NOMO-1 treated with DMSO at 0.1 percent for 48 hours (cell line): ENCODE results near the gene PDCD11.
"Not testable (repeated sequence)": the region's sequence is repeated elsewhere in the genome, so short reads cannot be mapped to it uniquely, and the experiment has no call there.

Experiments used
- DNase-seq: peaks from one replicate; lab custom pipeline; 2025; ENCODE audit not compliant: unreplicated experiment; lab: John Stamatoyannopoulos, UW

The PDCD11 gene

DNA sequence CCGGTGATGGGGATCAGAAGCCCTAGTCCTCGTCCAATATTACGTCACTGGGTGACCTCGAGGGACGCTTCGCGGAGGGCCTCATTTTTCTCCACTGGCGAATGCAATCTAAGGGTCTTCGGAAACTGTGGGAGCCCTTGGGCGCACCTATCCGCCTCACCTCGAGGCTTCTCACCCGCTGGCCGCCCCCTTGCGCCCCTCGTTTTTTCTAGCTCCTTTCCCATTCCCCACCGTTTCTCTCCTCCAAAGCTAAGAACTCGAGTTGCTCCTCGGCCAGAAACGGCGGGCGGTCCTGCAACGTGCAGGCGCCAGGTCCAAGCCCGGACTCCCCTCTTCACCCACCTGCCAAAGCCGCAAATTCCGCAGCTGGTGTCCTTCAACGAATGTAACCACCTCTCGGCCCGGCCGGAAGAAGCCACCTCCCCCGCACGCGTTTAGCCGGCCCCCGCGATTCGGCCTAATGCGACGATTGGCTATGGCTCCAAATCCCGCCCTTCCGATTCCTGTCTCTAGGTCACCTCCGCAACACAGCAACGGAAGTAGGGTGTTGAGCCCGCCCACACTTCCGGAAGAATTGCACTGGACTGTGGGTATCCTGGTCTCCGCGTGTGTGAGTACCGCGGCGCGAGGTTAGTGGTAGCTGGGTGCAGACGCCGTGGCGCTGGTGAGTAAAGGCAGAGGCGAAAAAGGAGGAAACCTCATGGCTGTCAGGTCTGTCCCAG, at the start of gene PDCD11, which contains the start of gene ATP5MK:
Gene PDCD11 (plus strand): TSS at position 560 of the 722 bp plus-strand sequence. CDS start 1,801 bp downstream, outside the sequence.
Gene ATP5MK (minus strand): TSS at position 409 of the 722 bp plus-strand sequence. CDS start 4,018 bp downstream, outside the sequence.
- peak; percentile 99 for DNase-seq

- DNase-seq: no peak
These were observed 46.3 kb upstream of the PDCD11 start for GRCh38 chr10:103350175-103350516.

- DNase-seq: peak; percentile 60
These were observed 45.7 kb upstream of the PDCD11 start, which contains the start of gene PCGF6 for GRCh38 chr10:103350517-103351260. Gene PCGF6, minus strand, starts transcription at chr10:103351140. Its CDS starts 74 bp downstream, at chr10:103351066.

GRCh38 chr10:103353281-103353680, 43.1 kb upstream of the PDCD11 start:
- no peak for DNase-seq

DNA sequence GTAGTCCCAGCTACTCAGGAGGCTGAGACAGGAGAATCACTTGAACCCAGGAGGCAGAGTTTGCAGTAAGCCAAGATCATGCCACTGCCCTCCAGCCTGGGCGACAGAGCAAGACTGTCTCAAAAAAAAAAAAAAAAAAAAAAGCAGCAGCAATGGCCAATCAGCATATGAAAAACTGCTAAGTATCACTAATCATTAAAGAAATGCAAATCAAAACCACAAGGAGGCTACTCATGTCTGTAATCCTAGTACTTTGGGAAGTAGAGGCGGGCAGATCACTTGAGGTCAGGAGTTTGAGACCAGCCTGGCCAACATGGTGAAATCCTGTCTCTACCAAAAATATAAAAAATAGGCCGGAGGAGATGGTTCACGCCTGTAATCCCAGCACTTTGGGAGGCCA, 41.9 kb upstream of the PDCD11 start:
- DNase-seq: not testable (repeated sequence)

- DNase-seq: no peak
These were observed 40.4 kb upstream of the PDCD11 start for GRCh38 chr10:103355906-103356599.

- DNase-seq: not testable (repeated sequence)
These were observed 36.9 kb upstream of the PDCD11 start for GRCh38 chr10:103359493-103359892.

DNA sequence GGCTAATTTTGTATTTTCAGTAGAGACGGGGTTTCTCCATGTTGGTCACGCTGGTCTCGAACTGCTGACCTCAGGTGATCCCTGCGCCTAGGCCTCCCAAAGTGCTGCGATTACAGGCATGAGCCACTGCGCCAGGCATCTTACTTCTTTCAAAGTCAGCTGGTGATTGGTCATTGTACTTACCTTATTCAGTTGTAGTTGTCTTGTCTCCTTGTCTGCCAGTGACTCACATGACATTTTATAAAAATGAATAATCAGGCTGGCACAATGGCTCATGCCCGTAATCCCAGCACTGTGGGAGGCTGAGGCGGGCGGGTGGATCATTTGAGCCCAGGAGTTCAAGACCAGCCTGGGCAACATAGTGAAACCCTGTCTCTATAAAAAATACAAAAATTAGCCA, 35.6 kb upstream of the PDCD11 start:
- DNase-seq: not testable (repeated sequence)

GRCh38 chr10:103367379-103367781, 29.0 kb upstream of the PDCD11 start:
- no peak for DNase-seq

DNA sequence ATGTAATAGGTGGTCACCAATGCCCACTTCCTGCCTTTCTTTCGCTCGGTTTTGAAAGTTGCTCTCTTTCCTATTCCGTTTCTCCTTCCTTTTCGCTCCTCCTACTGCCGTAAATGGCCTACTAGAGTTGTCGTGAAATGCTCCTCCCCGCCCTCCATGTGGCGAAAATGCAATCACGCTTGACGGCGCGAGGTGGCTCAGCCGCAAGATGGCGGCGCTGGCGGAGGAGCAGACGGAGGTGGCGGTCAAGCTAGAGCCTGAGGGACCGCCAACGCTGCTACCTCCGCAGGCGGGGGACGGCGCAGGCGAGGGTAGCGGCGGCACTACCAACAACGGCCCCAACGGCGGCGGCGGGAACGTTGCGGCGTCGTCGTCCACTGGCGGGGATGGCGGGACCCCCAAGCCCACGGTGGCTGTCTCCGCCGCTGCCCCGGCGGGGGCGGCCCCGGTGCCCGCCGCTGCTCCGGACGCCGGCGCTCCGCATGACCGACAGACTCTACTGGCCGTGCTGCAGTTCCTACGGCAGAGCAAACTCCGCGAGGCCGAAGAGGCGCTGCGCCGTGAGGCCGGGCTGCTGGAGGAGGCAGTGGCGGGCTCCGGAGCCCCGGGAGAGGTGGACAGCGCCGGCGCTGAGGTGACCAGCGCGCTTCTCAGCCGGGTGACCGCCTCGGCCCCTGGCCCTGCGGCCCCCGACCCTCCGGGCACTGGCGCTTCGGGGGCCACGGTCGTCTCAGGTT, 28.5 kb upstream of the PDCD11 start, which contains the start of gene TAF5:
Gene TAF5 (plus strand): TSS at position 195 of the 737 bp plus-strand sequence. CDS start 14 bp downstream, at position 209.
- peak; percentile 97 for DNase-seq

- DNase-seq: no peak
These were observed 22.9 kb upstream of the PDCD11 start for GRCh38 chr10:103373544-103373943.

DNA sequence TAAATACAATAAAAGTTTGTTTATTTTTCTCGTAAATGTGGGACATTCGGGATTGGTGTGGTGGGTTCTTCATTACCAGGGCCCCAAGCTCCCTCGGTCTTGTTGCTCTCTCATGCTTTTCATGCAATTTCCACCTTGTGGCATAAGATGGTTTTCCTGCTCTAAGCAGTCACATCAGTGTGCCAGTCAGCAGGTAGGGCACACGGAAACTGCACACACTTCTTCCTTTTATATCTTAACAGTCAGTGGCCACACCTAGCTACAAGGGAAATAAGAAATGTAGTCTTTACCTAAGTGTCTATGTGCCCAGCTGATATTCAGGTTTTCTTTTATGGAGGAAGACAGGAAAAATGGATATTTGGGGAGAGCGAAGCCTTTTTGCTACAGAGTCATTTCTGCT, 22.2 kb upstream of the PDCD11 start:
- DNase-seq: no peak

DNA sequence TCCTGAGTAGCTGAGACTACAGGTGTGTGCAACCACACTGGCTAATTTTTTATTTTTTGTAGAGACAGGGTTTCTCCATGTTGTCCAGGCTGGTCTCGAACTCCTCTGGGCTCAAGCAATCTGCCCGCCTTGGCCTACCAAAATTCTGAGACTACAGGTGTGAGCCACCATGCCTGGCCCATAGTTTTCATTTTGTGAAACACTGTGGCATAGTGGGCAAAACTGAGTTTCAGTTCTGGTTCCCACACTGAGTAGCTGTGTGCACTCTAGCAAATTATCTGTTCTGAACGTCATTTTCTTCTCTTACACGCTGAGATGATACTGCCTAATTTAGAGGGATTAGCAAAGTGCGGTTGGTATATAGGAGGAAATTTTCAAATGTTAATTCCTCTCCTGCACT, 13.7 kb upstream of the PDCD11 start:
- no peak for DNase-seq

GRCh38 chr10:103394180-103394579, 2.2 kb upstream of the PDCD11 start:
- no peak for DNase-seq

- no peak for DNase-seq
These were observed 716 bp upstream of the PDCD11 start for GRCh38 chr10:103395754-103396066.

DNA sequence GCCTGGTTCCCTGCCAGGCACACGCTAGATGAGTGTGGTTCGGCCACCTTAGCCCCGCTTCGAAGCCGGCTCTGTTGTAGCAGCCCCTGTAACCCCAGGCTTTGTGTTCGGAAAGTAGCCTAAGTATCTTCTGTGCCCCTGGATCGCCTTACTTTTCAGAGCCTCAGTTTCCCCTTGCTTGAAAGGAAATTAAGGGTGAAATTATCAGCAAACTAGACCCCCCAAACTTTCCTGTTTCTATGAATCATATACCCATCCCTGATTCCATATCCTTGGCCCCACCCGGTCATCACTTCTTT, 312 bp downstream of the PDCD11 start:
- DNase-seq: no peak

DNA sequence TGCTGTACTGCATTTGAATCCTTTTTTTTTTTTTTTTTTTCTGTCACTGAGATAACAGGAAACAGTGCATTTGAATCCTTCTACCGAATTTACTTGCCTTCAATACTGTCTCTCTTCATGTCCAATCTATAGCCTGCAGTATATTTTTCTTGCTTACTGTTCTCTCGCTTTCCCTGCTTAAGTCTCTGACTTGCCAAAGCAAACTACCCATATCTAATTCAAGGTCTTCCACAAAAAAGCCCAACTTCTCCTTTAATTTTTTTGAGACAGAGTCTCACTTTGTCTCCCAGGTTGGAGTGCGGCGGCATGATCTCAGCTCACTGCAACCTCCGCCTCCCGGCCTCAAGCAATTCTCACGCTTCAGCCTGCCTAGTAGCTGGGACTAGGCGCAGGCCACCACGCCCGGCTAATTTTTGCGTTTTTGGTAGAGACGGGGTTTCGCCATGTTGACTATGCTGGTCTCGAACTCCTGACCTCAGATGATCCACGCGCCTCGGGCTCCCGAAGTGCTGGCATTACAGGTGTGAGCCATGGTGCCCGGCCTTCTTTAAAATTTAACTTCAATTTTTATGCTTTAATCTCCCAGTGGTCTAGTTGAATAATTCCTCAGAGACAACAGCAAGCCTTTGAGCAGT, 882 bp downstream of the PDCD11 start:
- peak; percentile 19 for DNase-seq

- DNase-seq: no peak
These were observed 17.1 kb downstream of the PDCD11 start for GRCh38 chr10:103413564-103413963.

DNA sequence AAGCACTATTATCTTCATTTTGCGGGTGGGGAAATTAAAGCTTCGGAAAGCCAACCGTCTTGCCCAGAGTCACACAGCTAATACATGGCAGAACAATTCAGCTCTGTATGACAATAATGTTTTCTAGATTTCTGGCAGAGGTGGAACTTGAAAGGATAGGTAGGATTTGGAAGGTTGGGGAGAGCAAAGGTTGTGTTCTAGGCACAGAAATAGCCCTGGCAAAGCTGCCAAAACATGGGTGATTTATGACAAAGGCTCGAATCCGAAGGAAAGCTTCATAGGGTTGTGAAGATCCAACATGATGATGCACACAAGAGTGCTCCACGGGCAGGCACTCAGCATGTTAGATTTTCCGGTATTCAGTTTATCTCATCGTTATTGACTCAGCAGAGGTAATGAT, 19.2 kb downstream of the PDCD11 start:
- DNase-seq: no peak

DNA sequence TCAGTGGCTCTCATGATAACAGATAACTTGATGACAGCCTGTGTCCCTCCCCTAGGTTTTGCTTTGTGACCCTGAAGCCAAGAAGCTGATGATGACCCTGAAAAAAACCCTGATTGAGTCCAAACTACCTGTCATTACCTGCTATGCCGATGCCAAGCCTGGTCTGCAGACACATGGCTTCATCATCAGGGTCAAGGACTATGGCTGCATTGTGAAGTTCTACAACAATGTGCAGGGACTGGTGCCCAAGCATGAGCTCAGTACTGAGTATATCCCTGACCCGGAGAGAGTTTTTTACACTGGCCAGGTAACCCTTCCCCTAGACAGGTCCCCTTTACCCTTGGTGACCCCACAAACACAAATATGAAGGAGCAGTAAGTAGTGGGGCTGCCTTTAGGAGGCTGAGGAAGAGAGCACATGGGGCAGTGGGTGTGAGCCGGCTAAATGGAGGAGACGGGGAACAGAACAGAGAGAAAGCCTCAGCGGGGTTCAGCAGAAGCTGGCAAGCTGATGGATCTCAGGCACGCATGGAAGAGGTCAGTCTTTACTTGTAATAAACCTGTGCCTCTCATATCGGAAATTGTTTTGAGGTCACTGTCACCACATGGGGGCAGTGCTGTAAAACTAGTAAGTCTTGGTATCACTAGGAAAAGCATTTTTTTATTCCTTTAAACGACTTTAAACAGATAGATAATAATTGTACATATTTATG, 20.2 kb downstream of the PDCD11 start:
- DNase-seq: peak; percentile 50
